ENCODE data around the gene TMEM62. TPM values are rescaled to one million over a fixed set of nuclear protein-coding genes. Genes with fewer than 3 reads are reported as not detected.

The TMEM62 gene
- total RNA-seq, 2 donors from 2014 or later = 10.3 to 11.1 TPM

DNA sequence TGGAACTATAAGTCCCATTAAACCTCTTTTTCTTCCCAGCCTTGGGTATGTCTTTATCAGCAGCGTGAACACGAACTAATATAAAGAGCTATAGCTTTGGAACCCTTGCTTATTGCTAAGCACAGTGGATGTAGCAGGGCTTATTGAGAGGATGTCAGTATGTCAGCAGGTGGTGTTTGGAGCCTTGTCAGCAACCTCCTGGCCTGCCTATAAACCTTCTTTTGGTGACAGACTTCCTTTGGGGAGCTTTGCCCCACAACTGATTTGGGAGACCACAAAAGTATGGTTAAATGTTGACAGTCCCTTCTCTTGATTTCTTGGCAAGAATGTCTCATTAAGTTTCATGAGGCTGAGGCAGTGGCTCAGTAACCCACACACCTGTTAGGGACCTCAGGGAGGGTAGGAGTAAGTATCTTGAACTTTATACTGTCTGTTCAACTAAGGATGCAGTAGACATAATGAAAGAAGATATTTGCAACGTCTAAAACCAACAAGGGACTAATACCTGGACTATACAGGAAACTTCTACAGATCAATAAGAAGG is 66.6 kb downstream of the TMEM62 start:
- DNase-seq (no peak), ATAC-seq (no peak)
- intact Hi-C loops (cut with DNase I) = no loop called here

DNA sequence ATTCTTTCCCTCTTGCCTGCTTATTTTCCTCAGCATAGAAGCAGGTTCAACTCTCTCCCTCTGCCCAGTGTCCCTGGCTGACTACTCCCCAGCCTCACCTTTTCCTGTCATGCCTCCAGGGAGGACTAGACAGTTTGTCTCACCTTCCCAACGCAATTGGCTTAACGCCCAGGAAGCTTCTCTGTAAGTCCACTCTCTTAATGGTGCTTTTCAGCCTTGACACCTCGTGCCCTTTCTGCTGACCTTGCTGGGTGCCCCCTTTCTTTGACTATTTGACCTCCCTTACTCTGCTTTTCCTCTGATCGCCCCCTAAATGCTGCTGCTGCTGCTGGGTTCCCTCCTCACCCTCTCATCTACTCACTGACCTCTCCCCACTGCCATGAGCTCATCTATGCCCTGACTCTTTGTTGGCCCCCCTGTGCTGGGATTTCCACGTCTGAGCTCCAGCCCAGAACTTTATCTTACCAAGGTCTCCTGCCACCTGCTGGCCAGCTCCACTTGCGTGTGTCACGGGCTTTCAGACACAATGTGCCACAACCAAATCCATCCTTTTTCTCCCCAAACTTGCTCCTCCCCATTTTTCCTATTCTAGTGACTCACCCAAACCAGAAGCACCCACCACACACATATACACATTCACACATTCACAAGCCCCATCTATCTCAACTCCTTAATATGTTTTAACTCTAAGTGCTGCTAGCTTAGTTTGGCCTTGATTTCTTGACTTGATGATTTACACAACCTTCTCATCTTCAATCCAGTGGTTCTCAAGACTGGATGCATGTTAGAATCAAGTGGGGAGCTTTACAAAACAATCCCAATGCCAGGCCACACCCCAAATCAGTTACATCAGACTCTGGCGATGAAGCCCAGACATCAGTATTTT is 70.9 kb downstream of the TMEM62 start:
- peak; percentile 64 to 73 for ATAC-seq
- intact Hi-C loops (cut with DNase I) = loop anchor here in 1 of 2 donors (1.0 kb wide), 1 partner anchor 17 kb away; no protein-coding TSS in a partner anchor
- peak; percentile 65 for DNase-seq

DNA sequence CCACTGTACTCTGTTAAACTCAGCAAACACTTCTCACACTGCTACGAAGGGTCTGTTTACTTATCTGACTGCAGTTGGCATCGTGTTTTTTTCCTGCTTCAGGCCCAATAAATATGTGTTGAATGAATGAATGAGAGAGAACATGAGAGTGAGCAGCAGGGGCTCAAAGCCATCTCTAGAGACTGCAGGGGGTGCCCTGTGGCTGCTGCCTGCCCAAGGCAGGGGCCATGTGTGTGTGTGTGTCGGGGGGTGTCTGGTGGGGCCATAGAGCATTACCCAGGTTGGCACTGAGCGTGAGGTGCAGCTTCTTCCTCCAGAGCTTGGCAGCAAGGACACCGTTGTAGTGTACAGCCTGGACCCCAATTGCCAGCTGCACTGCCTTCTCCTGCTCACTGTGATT is 72.7 kb downstream of the TMEM62 start:
- intact Hi-C loops (cut with DNase I) = no loop called here

DNA sequence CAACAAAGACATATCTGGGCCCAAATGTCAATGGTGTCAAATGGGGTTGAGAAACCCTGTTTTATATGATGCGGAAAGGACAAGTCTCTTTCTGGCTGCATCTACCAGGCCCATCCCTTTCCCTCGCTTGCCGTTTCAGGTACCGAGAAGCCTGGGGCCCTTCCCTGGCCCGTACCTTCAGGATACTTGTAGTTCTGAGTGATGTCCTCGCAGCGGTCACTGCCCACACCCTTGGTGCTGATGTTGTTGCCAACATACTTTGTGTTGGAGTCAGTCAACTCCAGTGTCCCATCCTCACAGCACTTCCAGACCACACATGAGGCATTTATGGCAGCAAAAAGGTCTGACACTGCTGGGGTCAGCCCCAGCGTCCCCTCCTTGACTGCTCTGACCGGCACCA is 73.6 kb downstream of the TMEM62 start:
- DNase-seq = no peak
- no peak for ATAC-seq
- intact Hi-C loops (cut with DNase I) = no loop called here

More for the DNA sequence above, 72.7 kb downstream of the TMEM62 start:
- DNase-seq = no peak
- no peak for ATAC-seq

DNA sequence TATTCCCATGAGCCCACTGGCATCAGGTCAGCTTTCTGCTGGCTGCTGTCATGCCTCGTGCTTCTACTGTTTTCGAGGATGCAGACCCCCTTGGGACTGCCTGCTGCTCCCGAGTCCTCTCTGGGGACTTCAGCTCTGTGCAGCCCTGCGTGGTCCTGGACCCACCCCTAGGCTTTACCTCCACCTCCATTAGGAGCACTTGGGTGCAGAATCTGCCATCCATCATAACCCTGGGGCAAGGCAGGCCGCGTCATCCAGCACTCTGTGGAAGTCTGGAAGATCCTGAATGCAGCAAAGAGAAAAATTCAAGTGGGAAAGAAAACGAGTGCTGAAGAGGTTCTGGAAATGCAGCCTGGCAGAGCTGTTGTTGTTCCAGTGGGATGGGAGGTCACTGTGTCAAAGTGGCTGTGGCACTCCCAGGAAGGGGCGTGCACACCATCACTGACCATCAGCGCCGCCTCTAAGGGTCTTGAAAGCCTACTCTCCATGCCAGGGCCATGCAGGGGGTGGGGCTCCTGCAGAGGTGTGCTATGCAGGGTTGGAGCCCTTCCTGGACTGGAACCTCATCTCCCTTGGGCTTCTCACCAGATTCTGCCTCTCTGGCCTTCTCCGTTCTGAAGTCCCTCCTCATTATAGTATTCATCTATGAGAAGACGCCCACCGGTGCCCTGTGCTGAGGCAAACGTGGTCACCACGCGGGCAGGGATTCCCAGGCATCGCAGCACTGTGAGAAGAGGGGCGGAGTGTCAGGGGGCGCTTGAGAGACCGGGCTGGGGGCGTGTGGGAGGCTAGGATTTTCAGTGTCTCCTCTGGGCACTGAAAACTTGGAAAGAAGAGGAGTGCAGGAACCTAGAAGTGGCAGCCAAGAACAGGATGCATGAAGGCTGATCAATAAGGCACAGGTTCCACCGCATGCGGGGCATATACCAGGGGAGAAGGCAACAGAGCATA is 74.9 kb downstream of the TMEM62 start:
- ATAC-seq (no peak), DNase-seq (no peak)
- intact Hi-C loops (cut with DNase I) = no loop called here

DNA sequence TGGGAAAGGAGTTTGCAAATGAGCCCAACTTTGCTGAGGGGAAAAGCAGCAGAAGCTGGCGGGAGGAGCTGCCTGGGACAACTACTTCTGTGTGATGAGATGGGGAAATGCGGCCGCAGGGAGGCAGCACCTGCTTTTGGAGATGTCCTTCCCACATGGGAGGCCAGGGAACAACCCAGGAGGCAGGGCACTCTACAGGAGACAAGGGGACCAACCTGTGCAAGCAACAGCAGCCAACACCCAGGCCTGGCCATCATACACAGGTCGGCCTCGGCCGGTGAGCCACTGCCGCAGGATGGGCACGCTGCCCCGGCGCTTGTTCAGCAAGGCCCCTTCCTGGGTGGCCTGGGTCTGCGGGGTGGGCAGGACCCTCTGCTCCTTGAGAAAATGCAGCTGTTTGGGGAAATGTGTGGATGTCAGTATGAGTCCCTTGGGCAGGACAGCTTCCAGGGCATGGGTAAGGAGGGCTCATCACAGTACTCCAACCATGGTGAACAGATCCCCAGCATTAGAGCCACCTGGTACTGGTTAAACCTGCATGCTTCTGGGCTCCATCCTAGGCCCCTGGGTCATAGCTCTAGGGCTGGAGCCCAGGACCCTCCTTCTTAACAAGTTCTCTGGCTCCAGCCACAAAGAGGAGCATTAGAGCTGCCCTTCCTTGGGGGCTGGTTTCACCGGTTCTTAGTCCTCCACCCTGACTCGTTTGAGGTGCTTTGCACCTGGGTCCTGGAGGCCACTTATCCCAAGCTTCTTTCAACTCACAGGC is 75.9 kb downstream of the TMEM62 start:
- DNase-seq = no peak
- intact Hi-C loops (cut with DNase I) = no loop called here
- ATAC-seq = no peak

DNA sequence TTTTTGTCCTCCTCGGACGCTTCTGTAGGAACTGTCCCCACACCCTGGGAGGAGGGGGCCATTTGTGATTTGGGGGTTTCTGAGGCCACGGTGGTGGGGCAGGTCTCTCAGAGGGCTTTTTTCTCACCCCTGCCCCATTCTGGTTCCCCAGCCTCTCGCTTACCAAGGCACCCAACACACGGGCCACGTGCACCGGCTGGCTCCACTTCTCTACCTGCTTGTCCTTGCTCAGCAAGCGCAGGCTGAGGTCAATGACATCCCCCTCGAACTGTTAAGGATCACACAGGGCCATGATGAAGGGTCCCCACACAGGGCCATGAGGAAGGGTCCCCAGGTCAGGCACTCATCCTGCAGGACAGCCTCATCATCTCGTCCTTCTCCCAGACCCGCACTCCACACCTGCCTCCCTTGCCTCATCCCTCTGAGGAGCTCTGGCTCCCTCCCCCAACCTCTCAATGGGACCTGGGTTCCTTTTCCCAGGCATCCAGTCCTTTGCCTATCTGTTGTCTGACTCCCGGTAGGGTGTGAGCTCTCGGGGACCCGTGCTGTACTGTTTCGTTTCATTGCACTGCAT is 76.9 kb downstream of the TMEM62 start:
- DNase-seq (no peak), ATAC-seq (no peak)
- intact Hi-C loops (cut with DNase I) = no loop called here

DNA sequence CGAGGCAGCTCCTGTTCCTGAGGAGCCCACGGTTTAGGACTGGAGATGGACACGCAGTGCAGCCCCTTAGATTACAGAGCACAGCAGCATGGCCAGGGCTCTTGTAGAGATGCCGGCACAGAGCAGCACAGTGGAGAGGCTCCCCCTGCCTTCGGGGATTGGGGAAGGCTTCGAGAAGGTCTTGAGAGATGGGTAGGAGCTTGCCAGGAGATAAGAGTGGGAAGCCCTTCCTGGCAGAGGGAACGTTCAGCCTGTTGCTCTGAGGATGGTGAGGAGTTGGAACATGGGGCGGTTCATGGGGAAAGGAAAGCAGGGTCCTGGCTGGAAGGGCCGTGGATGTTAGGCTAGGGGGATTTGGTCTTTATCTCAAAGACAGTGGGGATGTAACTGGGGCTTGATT is 77.4 kb downstream of the TMEM62 start:
- no peak for ATAC-seq
- intact Hi-C loops (cut with DNase I) = no loop called here
- DNase-seq = no peak

DNA sequence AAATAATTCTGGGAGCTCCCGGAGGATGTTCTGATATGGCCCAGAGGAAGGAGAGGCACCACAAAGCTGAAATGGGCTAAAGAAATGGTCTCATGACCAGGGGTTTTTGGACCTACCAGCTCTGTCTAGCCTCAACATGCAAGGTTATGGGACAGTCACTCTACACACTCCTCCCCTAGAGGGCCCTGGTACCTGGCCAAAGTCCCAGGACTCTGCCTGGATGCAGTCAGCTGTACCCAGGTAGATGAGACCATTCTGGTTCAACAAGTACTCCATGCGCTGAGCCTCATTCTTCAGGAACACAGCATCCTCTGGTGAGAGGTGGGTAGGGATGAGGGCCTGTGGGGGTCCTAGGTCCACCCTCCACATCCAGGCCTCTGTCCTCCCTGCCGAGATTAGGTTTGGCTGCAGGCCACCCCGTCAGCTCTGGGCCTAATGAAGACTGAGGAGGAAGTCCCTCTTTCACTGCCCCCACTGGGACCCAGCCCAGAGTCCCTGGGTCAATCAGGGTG is 77.9 kb downstream of the TMEM62 start:
- no peak for DNase-seq
- intact Hi-C loops (cut with DNase I) = no loop called here
- no peak for ATAC-seq

DNA sequence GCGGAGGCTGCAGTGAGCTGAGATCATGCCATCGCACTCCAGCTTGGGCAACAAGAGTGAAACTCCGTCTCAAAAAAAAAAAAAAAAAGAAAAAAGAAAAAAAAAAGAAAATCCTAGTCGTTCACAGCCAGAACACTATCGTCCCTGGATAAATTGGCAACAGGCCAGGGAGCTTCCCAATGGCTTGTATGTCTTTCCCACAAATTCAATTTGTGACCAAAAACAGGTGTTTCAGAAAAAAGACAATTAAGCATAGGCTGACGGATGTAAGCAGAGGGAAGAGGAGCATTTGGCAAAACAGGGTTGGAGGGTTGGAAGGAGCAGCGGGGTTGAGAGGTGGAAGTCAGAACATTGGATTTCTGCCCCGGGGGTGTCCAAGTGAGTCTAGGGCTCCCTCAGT is 78.9 kb downstream of the TMEM62 start:
- intact Hi-C loops (cut with DNase I) = no loop called here
- ATAC-seq (no peak), DNase-seq (no peak)

DNA sequence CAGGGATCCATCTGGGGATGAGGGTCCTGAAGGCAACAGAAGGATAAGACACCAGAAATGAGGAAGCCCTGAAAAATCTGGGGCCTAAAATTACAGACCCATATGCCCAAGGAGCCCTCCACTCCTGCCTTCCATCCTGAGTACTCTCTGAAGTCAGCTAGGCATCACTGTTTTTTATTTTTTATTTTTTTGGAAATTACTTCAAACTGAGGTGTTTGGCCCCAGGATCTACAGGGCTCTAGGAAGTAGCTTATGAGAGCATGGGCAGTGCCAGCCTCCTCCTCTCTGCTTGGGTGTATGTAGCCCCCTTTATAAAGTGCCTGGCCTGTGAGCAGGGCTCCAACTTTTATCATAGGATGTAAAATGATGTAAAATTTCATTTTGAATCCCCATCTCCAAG is 79.6 kb downstream of the TMEM62 start:
- DNase-seq = no peak
- intact Hi-C loops (cut with DNase I) = no loop called here
- ATAC-seq = no peak

DNA sequence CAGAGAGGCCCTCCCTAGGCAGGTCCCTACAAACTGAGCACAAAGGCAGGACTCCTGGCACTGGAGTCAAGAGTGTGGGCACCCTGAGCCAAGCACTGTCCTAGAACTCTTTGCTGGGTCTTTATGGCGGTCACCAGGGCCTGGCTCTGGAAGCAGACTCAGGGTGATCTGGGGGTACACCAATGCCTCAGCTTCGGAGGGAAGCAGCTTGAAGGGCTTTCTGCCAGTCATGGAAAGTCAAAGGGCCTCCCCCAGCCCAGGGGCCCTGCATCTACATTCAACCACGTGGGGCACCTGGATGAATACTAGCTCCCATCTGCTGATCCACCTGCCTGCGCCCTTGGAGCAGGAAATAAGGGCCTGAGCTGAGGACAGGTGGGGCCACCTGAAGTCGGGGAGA is 80.1 kb downstream of the TMEM62 start:
- ATAC-seq (no peak), DNase-seq (no peak)
- intact Hi-C loops (cut with DNase I) = no loop called here

DNA sequence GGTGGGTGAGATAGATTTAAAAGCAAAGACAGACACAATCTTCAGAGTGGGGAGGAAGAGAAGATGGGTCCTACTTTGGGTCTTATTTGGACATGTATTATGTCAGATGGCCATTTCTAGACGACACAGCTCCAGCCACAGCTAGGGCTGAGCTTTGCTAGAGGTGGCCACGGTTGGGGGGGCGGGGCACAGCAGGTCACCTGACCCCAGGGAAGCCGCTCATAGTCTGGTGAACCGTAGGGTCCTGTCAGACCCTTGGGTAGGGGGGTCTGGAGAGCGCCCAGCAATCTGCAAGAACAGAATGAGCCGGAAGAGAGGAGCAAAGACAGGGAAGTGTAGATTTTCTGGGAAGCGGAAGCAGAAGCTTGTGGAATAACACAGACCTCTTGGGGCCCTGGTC is 80.8 kb downstream of the TMEM62 start:
- DNase-seq = no peak
- no peak for ATAC-seq
- intact Hi-C loops (cut with DNase I) = no loop called here

DNA sequence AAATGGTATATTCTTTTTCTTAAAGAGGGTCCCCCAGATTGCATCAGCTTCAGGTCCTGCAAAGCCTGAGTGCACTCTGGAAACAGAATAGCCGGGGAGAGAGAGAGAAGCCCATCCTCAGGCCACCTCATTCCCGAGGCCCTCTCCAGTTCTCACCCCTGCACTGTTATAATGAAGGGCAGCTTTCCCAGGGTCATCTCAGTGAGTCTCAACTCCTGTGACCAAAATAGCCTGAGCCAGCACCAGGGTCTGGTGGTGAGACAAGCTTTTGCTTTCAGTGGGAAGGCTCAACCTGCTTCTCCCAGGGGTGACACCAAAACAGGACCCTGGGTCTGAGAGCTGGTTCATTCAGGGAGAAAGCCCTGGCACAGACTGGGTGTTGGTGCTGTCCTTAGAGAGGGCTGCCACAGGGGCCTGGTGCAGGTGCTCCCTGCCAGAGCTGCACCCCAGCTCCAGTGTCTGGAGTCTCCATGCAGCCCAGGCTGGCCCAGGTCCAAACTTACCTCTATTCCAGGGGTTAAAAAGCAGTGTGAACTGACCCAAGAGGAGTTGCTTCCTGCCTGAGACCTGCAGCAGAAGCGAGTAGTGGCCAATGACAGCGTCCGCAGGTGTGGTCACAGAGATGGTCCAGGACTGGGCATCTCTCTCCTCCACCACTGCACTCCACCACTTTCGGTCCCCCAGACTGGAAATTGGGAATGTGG is 81.4 kb downstream of the TMEM62 start:
- ATAC-seq (peak; percentile 30 to 48), DNase-seq (no peak)
- intact Hi-C loops (cut with DNase I) = no loop called here

DNA sequence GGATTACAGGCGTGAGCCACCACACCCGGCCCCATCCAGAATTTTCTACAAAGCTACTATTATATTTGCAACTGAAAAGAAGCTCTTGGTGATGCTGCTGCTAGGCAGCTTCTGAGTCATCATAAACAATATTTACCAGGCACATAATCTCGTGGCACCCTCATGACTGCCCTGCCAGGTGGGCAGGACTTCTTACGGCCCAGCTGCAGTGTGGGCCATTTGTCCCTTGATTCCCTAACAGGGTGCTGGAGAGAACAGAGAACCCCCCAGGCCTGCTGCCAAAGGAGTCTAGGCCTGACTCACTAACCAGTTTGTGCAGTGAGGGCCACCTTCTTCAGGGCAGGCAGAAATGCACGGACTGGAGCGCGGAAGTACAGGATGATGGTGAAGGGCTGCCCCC is 82.6 kb downstream of the TMEM62 start:
- no peak for ATAC-seq
- DNase-seq = no peak
- intact Hi-C loops (cut with DNase I) = no loop called here

DNA sequence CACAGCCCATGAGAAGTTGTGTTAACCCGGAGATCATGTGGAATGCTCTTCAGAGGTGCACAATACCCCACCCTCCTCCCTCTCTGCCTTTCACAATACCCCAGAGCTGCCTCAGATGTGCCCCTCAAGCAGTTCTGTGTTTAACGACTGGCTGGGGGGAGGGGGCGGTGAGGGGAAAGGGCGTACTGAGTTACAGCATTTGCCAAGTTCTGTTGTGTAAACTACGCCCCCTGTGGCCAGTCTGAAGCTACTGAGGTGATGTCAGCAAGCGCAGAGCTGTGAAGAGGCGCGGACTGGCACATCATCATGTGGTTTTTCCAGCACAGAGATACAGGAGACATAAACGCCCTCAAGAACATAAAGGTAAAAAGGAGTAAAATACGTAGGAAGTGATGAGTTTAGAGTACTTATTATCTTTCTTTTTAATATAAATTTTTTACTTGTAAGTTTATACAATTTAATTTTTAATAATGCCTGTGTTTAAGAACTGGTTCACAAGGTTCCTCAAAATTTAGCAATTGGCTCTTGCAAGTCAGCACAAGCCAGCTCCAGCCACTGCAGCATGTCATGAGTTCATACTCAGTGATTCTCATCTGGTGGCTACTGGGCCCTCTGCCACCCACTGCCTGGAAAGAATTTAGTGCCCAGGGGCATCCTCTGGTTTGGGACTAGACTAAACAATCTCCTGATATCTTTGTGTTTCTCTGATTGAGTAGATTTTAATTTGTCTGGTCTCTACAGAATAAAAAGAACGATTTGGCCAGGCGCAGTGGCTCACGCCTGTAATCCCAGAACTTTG is 85.7 kb downstream of the TMEM62 start:
- intact Hi-C loops (cut with DNase I) = no loop called here
- ATAC-seq (peak; percentile 38 to 42), DNase-seq (no peak)
